ENCODE measurements around the gene SESN3.

The SESN3 gene

GRCh38 chr11:95200781-95201457 lies 30.1 kb downstream of the SESN3 start (continued):
- TF ChIP-seq ZNF513 (tag by site-specific recombination; IDR thresholded peaks at IDR 0.05): no peak
- no peak for TF ChIP-seq SCRT1 (tag by site-specific recombination; IDR thresholded peaks at IDR 0.05; ENCODE audit: borderline replicate concordance)
- no peak for TF ChIP-seq ZNF292 (tag by site-specific recombination; IDR thresholded peaks at IDR 0.05; ENCODE audit: borderline replicate concordance, low read depth)
- TF ChIP-seq ZNF175 (tag by site-specific recombination; IDR thresholded peaks at IDR 0.05): no peak
- TF ChIP-seq MZF1 (tag by site-specific recombination; IDR thresholded peaks at IDR 0.05; ENCODE audit: borderline replicate concordance): no peak
- TF ChIP-seq ZNF558 (tag by site-specific recombination; IDR thresholded peaks at IDR 0.05): no peak
- TF ChIP-seq ZNF138 (tag by site-specific recombination; IDR thresholded peaks at IDR 0.05; ENCODE audit: borderline replicate concordance): no peak
- TF ChIP-seq ZBTB1 (tag by site-specific recombination; IDR thresholded peaks at IDR 0.05): no peak
- no peak for TF ChIP-seq ZSCAN30 (tag by site-specific recombination; IDR thresholded peaks at IDR 0.05)
- no peak for TF ChIP-seq ZIC2 (tag by site-specific recombination; IDR thresholded peaks at IDR 0.05)

GRCh38 chr11:95195831-95196230 lies 35.2 kb downstream of the SESN3 start:
- ChIA-PET CTCF (no interaction called here), POLR2A (no interaction called here)
- TF ChIP-seq ZNF596 (tag by site-specific recombination; IDR thresholded peaks at IDR 0.05) (no peak), ZNF555 (tag by site-specific recombination; conservative IDR thresholded peaks at IDR 0.05) (no peak), KLF8 (tag by site-specific recombination; IDR thresholded peaks at IDR 0.05) (no peak), ZFHX2 (tag by site-specific recombination; conservative IDR thresholded peaks at IDR 0.05) (no peak), ZNF629 (tag by site-specific recombination; IDR thresholded peaks at IDR 0.05) (no peak), ZNF501 (tag by site-specific recombination; IDR thresholded peaks at IDR 0.05) (no peak), ZNF600 (tag by site-specific recombination; IDR thresholded peaks at IDR 0.05) (no peak), ZBTB26 (tag by site-specific recombination; optimal IDR thresholded peaks at IDR 0.05) (no peak), ZNF398 (tag by site-specific recombination; IDR thresholded peaks at IDR 0.05) (no peak), ZBTB49 (tag by site-specific recombination; IDR thresholded peaks at IDR 0.05; ENCODE audit: low read depth) (no peak), GLIS2 (tag by site-specific recombination; IDR thresholded peaks at IDR 0.05) (no peak), GLI4 (tag by site-specific recombination; IDR thresholded peaks at IDR 0.05) (no peak), SALL2 (tag by site-specific recombination; IDR thresholded peaks at IDR 0.05; ENCODE audit: borderline replicate concordance) (no peak), HIC1 (tag by site-specific recombination; IDR thresholded peaks at IDR 0.05) (no peak), ZNF747 (tag by site-specific recombination; IDR thresholded peaks at IDR 0.05) (no peak), ZNF530 (tag by site-specific recombination; IDR thresholded peaks at IDR 0.05; ENCODE audit: low read depth) (no peak), ZSCAN18 (tag by site-specific recombination; IDR thresholded peaks at IDR 0.05) (no peak)

More at GRCh38 chr11:95195831-95196230, 35.2 kb downstream of the SESN3 start:
- Histone ChIP-seq H3K4me3 (ENCODE audit: low read depth, low read length) (no peak overlapping the region), H3K27ac (ENCODE audit: extremely low read depth, low read depth, low read length) (no peak overlapping the region), H3K9me3 (ENCODE audit: control insufficient read depth, insufficient read depth, low read depth, low read length) (no peaks in the 10 kb centered on the region), H3K4me1 (ENCODE audit: control insufficient read depth, insufficient read depth, low read length) (no peaks in the 10 kb centered on the region), H3K36me3 (ENCODE audit: control insufficient read depth in 2 of 2, insufficient read depth in 1 of 2, low read length in 2 of 2) (peaks cover 3 to 10% of the 10 kb centered on the region in 2 experiments; a peak in 1 of 3 replicates)

Measured in HEK293 (cell line).